Endothelial cell of umbilical vein (primary cell): ENCODE measurements around the gene MAML3. TPM values are rescaled to one million over a fixed set of nuclear protein-coding genes. Genes with fewer than 3 reads are reported as not detected.

ENCODE experiments used
- BruUV-seq: library from RNA; stranded (reverse); fragments of 400-500 nt; replicated peaks from 2 replicates; lab custom pipeline; 2021; lab: Mats Ljungman, UMichigan
- CTCF ChIA-PET: fragments of 300-600, 350-600 bp; sonication (Branson Sonifier 250); formaldehyde crosslinking; loops from one replicate; lab custom pipeline; 2021; ENCODE audit warnings: antibody characterized with exemption, inconsistent platforms; lab: Charles Lee
- POLR2A ChIA-PET: fragments of 300-600, 350-600 bp; sonication (Branson Sonifier 250); formaldehyde crosslinking; loops from one replicate; lab custom pipeline; 2021; ENCODE audit warnings: antibody characterized with exemption, inconsistent platforms; lab: Charles Lee
- DNase-seq: peaks from one replicate; pipeline ENCODE4 v3.0.0-alpha.2; 2011; ENCODE audit warnings: low read depth, low spot score
- FAIRE-seq: peaks from 2 replicates; lab custom pipeline; 2011; peaks lifted over from hg19 to GRCh38; lab: Jason Lieb, UNC
- H2AFZ ChIP-seq: 2 replicates; pipeline ENCODE4 v1.6.0; 2012; ENCODE audit warnings: low read depth, low read length, control low read depth, inconsistent platforms
- H3K27ac ChIP-seq: 2 replicates; pipeline ENCODE4 v1.5.1; 2011; ENCODE audit warnings: low read depth, mild to moderate bottlenecking, control low read depth, low read length, moderate library complexity; ENCODE audit not compliant: insufficient read depth
- H3K27me3 ChIP-seq, 2 experiments: 2 replicates each; pipeline versions ENCODE4 v1.6.0 to v1.6.1; 2011; ENCODE audit warnings: low read length in 2 of 2, mixed read lengths in 1 of 2; ENCODE audit not compliant: control insufficient read depth in 2 of 2, insufficient read depth in 2 of 2
- H3K36me3 ChIP-seq, 2 experiments: 2 replicates in 1 of 2; 3 replicates in 1 of 2; pipeline ENCODE4 v1.5.1; 2011; ENCODE audit warnings: low read length in 2 of 2, mild to moderate bottlenecking in 1 of 2, moderate library complexity in 1 of 2; ENCODE audit not compliant: control insufficient read depth in 2 of 2, insufficient read depth in 2 of 2; ENCODE audit errors: extremely low read depth in 1 of 2
- H3K4me1 ChIP-seq: 3 replicates; pipeline ENCODE4 v1.5.1; 2011; ENCODE audit warnings: mild to moderate bottlenecking, low read length; ENCODE audit not compliant: control insufficient read depth, insufficient read depth; ENCODE audit errors: extremely low read depth
- H3K4me2 ChIP-seq: 2 replicates; pipeline ENCODE4 v1.6.1; 2011; ENCODE audit warnings: low read length, control low read depth, mixed read lengths; ENCODE audit not compliant: insufficient read depth
- H3K4me3 ChIP-seq, 3 experiments: fragments of 200-600 bp in 1 of 3; sonication (generic), shearing (Covaris generic) in 1 of 3; replicated peaks in 1 of 3; 2 replicates each; pipeline ENCODE4 v1.5.1; 2011 to 2016; ENCODE audit warnings: control low read depth in 3 of 3, low read length in 3 of 3, mild to moderate bottlenecking in 2 of 3, inconsistent platforms in 1 of 3, low read depth in 1 of 3, moderate library complexity in 1 of 3; ENCODE audit not compliant: insufficient read depth in 1 of 3
- H3K79me2 ChIP-seq: 2 replicates; pipeline ENCODE4 v1.6.0; 2012; ENCODE audit warnings: low read length, inconsistent platforms; ENCODE audit not compliant: control insufficient read depth, insufficient read depth
- H3K9ac ChIP-seq: replicated peaks from 2 replicates; pipeline ENCODE3; 2011; ENCODE audit warnings: low read length, control low read depth; ENCODE audit not compliant: insufficient read depth; ENCODE audit errors: extremely low read depth
- H3K9me1 ChIP-seq: replicated peaks from 3 replicates; pipeline ENCODE4 v1.6.0; 2011; ENCODE audit warnings: mild to moderate bottlenecking, low read length; ENCODE audit not compliant: control insufficient read depth, insufficient read depth; ENCODE audit errors: extremely low read depth
- H3K9me3 ChIP-seq: replicated peaks from 2 replicates; pipeline ENCODE4 v1.5.1; 2012; ENCODE audit warnings: low read length, inconsistent platforms; ENCODE audit not compliant: control insufficient read depth, insufficient read depth
- H4K20me1 ChIP-seq: replicated peaks from 2 replicates; pipeline ENCODE3; 2011; ENCODE audit warnings: mild to moderate bottlenecking, low read length; ENCODE audit not compliant: control insufficient read depth, insufficient read depth; ENCODE audit errors: extremely low read depth
- EZH2 ChIP-seq: IDR thresholded peaks from 2 replicates; pipeline ENCODE4 v1.6.1; 2012; ENCODE audit warnings: borderline replicate concordance, low read depth, mild to moderate bottlenecking, moderate library complexity, low read length, inconsistent platforms; ENCODE audit not compliant: severe bottlenecking
- FOS ChIP-seq: IDR thresholded peaks from 2 replicates; pipeline ENCODE4 v1.6.1; 2011; ENCODE audit warnings: mild to moderate bottlenecking, low read length, moderate library complexity, borderline replicate concordance; ENCODE audit not compliant: insufficient read depth
- JUN ChIP-seq: IDR thresholded peaks from 2 replicates; pipeline ENCODE4 v1.6.1; 2011; ENCODE audit warnings: borderline replicate concordance, low read depth; ENCODE audit not compliant: insufficient read length, insufficient read depth
- MYC ChIP-seq: IDR thresholded peaks from one replicate; pipeline ENCODE4 v1.6.1; 2011; ENCODE audit warnings: mild to moderate bottlenecking, low read depth, low read length
- POLR2A ChIP-seq: IDR thresholded peaks from 2 replicates; pipeline ENCODE4 v1.6.1; 2012; ENCODE audit warnings: low read depth, mild to moderate bottlenecking, control low read depth, low read length
- POLR2AphosphoS5 ChIP-seq: IDR thresholded peaks from 2 replicates; pipeline ENCODE4 v1.6.1; 2012; ENCODE audit warnings: low read depth, mild to moderate bottlenecking, control low read depth, low read length, moderate library complexity; ENCODE audit not compliant: insufficient read depth
- dilution Hi-C: fragments of 300-500 bp; cut with MboI; formaldehyde crosslinking; loops from one replicate; pipeline ENCODE4 v1.15.0; 2019; ENCODE audit warnings: low sequenced_read_pairs; ENCODE audit not compliant: extremely low pct_ligation_motif_present
- intact Hi-C: fragments of 100-400 bp; cut with micrococcal nuclease; formaldehyde crosslinking; loops from one replicate; pipeline ENCODE4 v1.10.0; 2022
- polyA plus RNA-seq, 4 experiments: library from polyadenylated mRNA; depleted of rRNA in 3 of 4; stranded (reverse) in 3 of 4; unstranded in 1 of 4; fragments of >200 nt; gene quantifications; 2 replicates each; pipeline versions ENCODE4 v1.2.1 to v1.2.3, GENCODE V29; 2011 to 2012; ENCODE audit warnings: missing spikeins in 1 of 4
- total RNA-seq: library from RNA; stranded (reverse); gene quantifications from 2 replicates; pipeline ENCODE4 v1.2.3, GENCODE V29; 2021
- TF ChIP-seq, protein P1 (sequence below), 2 donors: IDR thresholded peaks; 1 replicate in 1 of 2; 2 replicates in 1 of 2; pipeline ENCODE4 v1.5.1; 2011; ENCODE audit warnings: low read length in 2 of 2, mild to moderate bottlenecking in 2 of 2, moderate library complexity in 2 of 2, control low read depth in 1 of 2, inconsistent platforms in 1 of 2, low read depth in 1 of 2; ENCODE audit not compliant: insufficient read depth in 1 of 2; ENCODE audit errors: extremely low read depth in 1 of 2

The MAML3 gene
- total and polyA plus RNA-seq, 2 donors (not counting 3 experiments of a cell fraction or from before 2014, with no cell fraction given): 14.0 to 20.3 TPM

DNA sequence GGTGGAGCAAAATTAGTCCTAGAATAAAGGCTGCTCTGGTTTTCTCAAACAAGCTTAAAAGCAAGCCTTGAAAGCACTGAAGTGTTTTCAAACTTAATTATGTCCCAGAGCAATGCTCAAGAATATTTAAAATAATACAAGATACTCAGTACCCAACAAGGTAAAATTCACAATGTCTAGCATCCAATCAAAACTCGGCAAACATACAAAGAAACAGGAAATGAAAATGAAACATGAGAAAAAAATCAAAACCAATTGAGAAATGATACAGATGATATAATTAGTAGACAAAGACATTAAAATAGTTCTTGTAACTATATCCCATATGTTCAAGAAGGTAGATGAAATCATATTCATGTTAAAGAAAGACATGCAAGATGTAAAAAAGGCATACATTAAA is 45.0 kb upstream of the MAML3 start:
- no peak for TF ChIP-seq JUN
- no peak for TF ChIP-seq EZH2
- no peak for TF ChIP-seq POLR2A
- TF ChIP-seq MYC: no peak
- no peak for TF ChIP-seq FOS
- TF ChIP-seq, protein P1, sequence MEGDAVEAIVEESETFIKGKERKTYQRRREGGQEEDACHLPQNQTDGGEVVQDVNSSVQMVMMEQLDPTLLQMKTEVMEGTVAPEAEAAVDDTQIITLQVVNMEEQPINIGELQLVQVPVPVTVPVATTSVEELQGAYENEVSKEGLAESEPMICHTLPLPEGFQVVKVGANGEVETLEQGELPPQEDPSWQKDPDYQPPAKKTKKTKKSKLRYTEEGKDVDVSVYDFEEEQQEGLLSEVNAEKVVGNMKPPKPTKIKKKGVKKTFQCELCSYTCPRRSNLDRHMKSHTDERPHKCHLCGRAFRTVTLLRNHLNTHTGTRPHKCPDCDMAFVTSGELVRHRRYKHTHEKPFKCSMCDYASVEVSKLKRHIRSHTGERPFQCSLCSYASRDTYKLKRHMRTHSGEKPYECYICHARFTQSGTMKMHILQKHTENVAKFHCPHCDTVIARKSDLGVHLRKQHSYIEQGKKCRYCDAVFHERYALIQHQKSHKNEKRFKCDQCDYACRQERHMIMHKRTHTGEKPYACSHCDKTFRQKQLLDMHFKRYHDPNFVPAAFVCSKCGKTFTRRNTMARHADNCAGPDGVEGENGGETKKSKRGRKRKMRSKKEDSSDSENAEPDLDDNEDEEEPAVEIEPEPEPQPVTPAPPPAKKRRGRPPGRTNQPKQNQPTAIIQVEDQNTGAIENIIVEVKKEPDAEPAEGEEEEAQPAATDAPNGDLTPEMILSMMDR (IDR thresholded peaks at IDR 0.05; ENCODE audit: extremely low read depth in 1 of 2, insufficient read depth in 1 of 2, low read depth in 1 of 2, low read length in 2 of 2): no peak
- TF ChIP-seq POLR2AphosphoS5: no peak
- Histone ChIP-seq H3K4me1 (no peaks in the 10 kb centered on the region), H3K9ac (no peak overlapping the region), H2AFZ (no peak overlapping the region), H3K4me2 (no peak overlapping the region), H3K36me3 (no peaks in the 10 kb centered on the region), H3K79me2 (no peaks in the 10 kb centered on the region), H3K4me3 (no peak overlapping the region), H3K27me3 (no peaks in the 10 kb centered on the region), H3K9me3 (no peaks in the 10 kb centered on the region), H3K27ac (no peak overlapping the region), H3K9me1 (no peaks in the 10 kb centered on the region), H4K20me1 (no peaks in the 10 kb centered on the region)
- POLR2A ChIA-PET: no interaction called here
- intact Hi-C loops: no loop called here
- no TSS peak for BruUV-seq
- CTCF ChIA-PET: interaction anchor here (1.0 to 1.1 kb wide), 2 partner anchors 12 to 15 kb away, joined by 3 to 4 read pairs; no protein-coding TSS in a partner anchor
- FAIRE-seq: no peak
- dilution Hi-C loops: no loop called here
- DNase-seq: no peak

DNA sequence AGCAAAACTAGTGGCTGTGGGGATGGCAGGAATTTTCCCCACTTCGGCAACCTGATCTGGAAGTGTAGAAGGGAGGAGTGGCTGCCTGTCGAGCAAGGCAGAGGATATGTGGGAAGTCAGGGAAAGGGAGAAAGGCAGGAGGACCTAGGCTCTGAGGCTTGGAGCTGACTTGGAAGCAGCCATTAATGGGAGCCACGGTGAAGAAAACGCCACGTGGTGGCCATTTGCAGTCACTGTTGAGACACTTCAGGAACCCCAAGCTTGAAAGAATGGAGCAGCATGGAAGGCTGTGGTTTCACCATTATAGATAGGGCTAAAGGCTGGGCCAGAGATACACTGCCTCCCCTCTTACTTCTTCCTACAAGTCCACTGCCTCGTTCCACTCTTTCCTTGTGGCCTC is 41.8 kb upstream of the MAML3 start:
- FAIRE-seq: no peak
- intact Hi-C loops: no loop called here
- H3K27ac ChIP-seq: no peak overlapping the region
- no peak overlapping the region for H3K9ac ChIP-seq
- H3K36me3 ChIP-seq: no peaks in the 10 kb centered on the region
- no TSS peak for BruUV-seq
- dilution Hi-C loops: no loop called here
- CTCF ChIA-PET: no interaction called here
- no peaks in the 10 kb centered on the region for H4K20me1 ChIP-seq
- POLR2A ChIA-PET: no interaction called here
- no peak overlapping the region for H3K4me2 ChIP-seq
- H3K27me3 ChIP-seq: no peaks in the 10 kb centered on the region
- TF ChIP-seq MYC: no peak
- no peaks in the 10 kb centered on the region for H3K9me1 ChIP-seq
- H3K4me1 ChIP-seq: no peaks in the 10 kb centered on the region
- no peaks in the 10 kb centered on the region for H3K9me3 ChIP-seq
- no peaks in the 10 kb centered on the region for H3K79me2 ChIP-seq
- DNase-seq: no peak
- no peak overlapping the region for H2AFZ ChIP-seq
- no peak overlapping the region for H3K4me3 ChIP-seq
